ENCODE data around the gene EREG. TPM values are rescaled to one million over a fixed set of nuclear protein-coding genes. Genes with fewer than 3 reads are reported as not detected.
A peak's percentile ranks its signal among the peaks of the same experiment; 100 is the strongest.

EREG gene
- total RNA-seq, 1 experiment from 2014 or later, result 498 TPM

DNA sequence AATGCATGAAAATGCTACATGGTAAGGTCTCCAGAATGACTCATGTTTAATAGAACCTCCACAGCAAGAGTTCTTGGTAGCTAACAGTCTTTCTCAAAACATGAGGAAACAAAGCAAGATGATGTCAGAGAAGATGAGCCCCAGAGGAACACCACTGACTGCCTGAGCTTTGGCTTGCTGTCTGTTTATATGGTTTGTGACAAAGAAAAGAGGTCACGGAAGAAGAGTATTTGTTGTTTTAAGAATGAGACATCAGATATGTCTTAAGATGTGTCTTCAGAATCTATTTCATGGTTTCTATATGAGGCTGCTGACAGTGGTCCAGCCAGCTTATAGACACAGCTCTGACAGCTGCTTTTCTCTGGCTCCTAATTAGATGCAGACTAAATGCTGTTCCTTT is 61.2 kb downstream of the EREG start:
- H3K27me3 ChIP-seq (ENCODE audit: insufficient read depth, low read length), result no peaks in the 10 kb centered on the region
- DNase-seq (ENCODE audit: low read depth, low spot score) (no peak), ATAC-seq (no peak)
- BruUV-seq (replicated peaks), result no TSS peak
- POLR2A ChIA-PET, result interaction anchor here (4.7 kb wide), 1 partner anchor 19 kb away, joined by 23 read pairs; the partner anchor contains the start of gene AREG
- H3K79me2 ChIP-seq (ENCODE audit: insufficient read depth, low read length), result no peaks in the 10 kb centered on the region
- no peaks in the 10 kb centered on the region for H4K20me1 ChIP-seq (ENCODE audit: insufficient read depth)
- no peak for TF ChIP-seq CBX3 (IDR thresholded peaks at IDR 0.05; ENCODE audit: low read depth)
- no peak for TF ChIP-seq SIN3A (IDR thresholded peaks at IDR 0.05; ENCODE audit: low read depth)
- TF ChIP-seq EGR1 (IDR thresholded peaks at IDR 0.05; ENCODE audit: low read depth), result no peak
- no peak for TF ChIP-seq SP1 (IDR thresholded peaks at IDR 0.05; ENCODE audit: low read depth)
- TF ChIP-seq CEBPB (IDR thresholded peaks at IDR 0.05; ENCODE audit: low read depth), result no peak
- no peaks in the 10 kb centered on the region for H3K36me3 ChIP-seq (ENCODE audit: control insufficient read depth in 1 of 2, insufficient read depth in 2 of 2, low read length in 2 of 2)
- no peaks in the 10 kb centered on the region for H3K9me2 ChIP-seq (ENCODE audit: insufficient read depth)
- H3K4me2 ChIP-seq (ENCODE audit: low read length), result no peak overlapping the region
- H2AFZ ChIP-seq (ENCODE audit: low read depth, low read length, poor library complexity, severe bottlenecking), result no peak overlapping the region
- no peak overlapping the region for H3K9ac ChIP-seq (ENCODE audit: low read length)
- H3K9me3 ChIP-seq (ENCODE audit: control insufficient read depth in 1 of 2, insufficient read depth in 1 of 2, low read depth in 1 of 2, low read length in 2 of 2), result no peaks in the 10 kb centered on the region
- no peak overlapping the region for H3K4me3 ChIP-seq (replicated peaks in 1 of 2; ENCODE audit: low read depth in 1 of 2, low read length in 2 of 2)
- RAD21 ChIA-PET (ENCODE audit: low non-redundant PET in 1 of 2, low total read pairs in 2 of 2, uncharacterized antibody in 2 of 2, unreplicated experiment in 2 of 2), result no interaction called here
- peaks cover 21 to 37% of the 10 kb centered on the region in 2 experiments; a peak in 3 of 4 replicates for H3K4me1 ChIP-seq (ENCODE audit: control insufficient read depth in 1 of 2, insufficient read depth in 2 of 2, low read length in 2 of 2)
- intact Hi-C loops (cut with micrococcal nuclease), result no loop called here
- H3K27ac ChIP-seq (ENCODE audit: low read depth, low read length), result no peak overlapping the region
- CTCF ChIA-PET, result no interaction called here

DNA sequence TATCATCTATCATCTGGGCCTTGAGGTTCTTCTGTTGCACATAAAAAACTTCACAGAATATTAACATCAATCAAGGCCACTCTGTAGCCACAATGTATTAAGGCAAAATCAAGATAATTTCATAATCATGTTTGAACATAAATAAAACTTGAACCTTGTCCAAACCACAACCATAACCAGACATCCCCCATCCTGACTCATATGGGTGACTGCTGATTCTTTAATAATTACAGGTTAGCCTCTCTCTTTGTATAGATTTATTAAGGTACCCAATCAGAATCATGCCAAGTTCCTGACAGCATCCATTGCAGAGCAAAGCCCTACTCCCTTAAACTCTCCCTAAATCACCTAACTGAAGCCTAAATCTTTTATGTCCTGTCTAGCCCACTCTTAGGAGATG is 63.3 kb downstream of the EREG start:
- intact Hi-C loops (cut with micrococcal nuclease), result no loop called here
- Histone ChIP-seq H3K79me2 (ENCODE audit: insufficient read depth, low read length) (no peaks in the 10 kb centered on the region), H4K20me1 (ENCODE audit: insufficient read depth) (no peaks in the 10 kb centered on the region), H3K9me3 (ENCODE audit: control insufficient read depth in 1 of 2, insufficient read depth in 1 of 2, low read depth in 1 of 2, low read length in 2 of 2) (no peaks in the 10 kb centered on the region), H3K4me3 (replicated peaks in 1 of 2; ENCODE audit: low read depth in 1 of 2, low read length in 2 of 2) (no peak overlapping the region), H2AFZ (ENCODE audit: low read depth, low read length, poor library complexity, severe bottlenecking) (peak overlapping the region; percentile 82), H3K36me3 (ENCODE audit: control insufficient read depth in 1 of 2, insufficient read depth in 2 of 2, low read length in 2 of 2) (no peaks in the 10 kb centered on the region), H3K9ac (ENCODE audit: low read length) (no peak overlapping the region), H3K4me1 (ENCODE audit: control insufficient read depth in 1 of 2, insufficient read depth in 2 of 2, low read length in 2 of 2) (peaks cover 17 to 28% of the 10 kb centered on the region in 2 experiments; a peak in 3 of 4 replicates), H3K27ac (ENCODE audit: low read depth, low read length) (no peak overlapping the region), H3K4me2 (ENCODE audit: low read length) (peak overlapping the region; percentile 22; the same call in 1 of the 2 replicates), H3K27me3 (ENCODE audit: insufficient read depth, low read length) (no peaks in the 10 kb centered on the region), H3K9me2 (ENCODE audit: insufficient read depth) (no peaks in the 10 kb centered on the region)
- RAD21 ChIA-PET (ENCODE audit: low non-redundant PET in 1 of 2, low total read pairs in 2 of 2, uncharacterized antibody in 2 of 2, unreplicated experiment in 2 of 2), result no interaction called here
- POLR2A ChIA-PET, result interaction anchor here (1.2 to 1.5 kb wide), 2 partner anchors 10 to 17 kb away, joined by 4 to 5 read pairs; partner anchors contain the start of gene AREG
- no peak for DNase-seq (ENCODE audit: low read depth, low spot score)
- CTCF ChIA-PET, result interaction anchor here (0.8 kb wide), 1 partner anchor 16 kb away, joined by 3 read pairs; the partner anchor contains the start of gene AREG
- no TSS peak for BruUV-seq (replicated peaks)
- no peak for TF ChIP-seq CEBPB (IDR thresholded peaks at IDR 0.05; ENCODE audit: low read depth)
- TF ChIP-seq SP1 (IDR thresholded peaks at IDR 0.05; ENCODE audit: low read depth), result 0 out of 2 replicates have a peak, but pooled peaks have one; percentile 12
- ATAC-seq, result peak; percentile 49

Data from HCT116 (cell line).